ENCODE data around the gene ZNF385C.
"Not testable (repeated sequence)": the region's sequence is repeated elsewhere in the genome, so short reads cannot be mapped to it uniquely, and the experiment has no call there.

The ZNF385C gene

GRCh38 chr17:42097691-42098631 lies at the start of gene ZNF385C:
Gene ZNF385C, minus strand, starts transcription at chr17:42098473. Its CDS starts 35,417 bp downstream, at chr17:42063056.
- DNase-seq (ENCODE audit: low read depth in 2 of 2) = no peak

DNA sequence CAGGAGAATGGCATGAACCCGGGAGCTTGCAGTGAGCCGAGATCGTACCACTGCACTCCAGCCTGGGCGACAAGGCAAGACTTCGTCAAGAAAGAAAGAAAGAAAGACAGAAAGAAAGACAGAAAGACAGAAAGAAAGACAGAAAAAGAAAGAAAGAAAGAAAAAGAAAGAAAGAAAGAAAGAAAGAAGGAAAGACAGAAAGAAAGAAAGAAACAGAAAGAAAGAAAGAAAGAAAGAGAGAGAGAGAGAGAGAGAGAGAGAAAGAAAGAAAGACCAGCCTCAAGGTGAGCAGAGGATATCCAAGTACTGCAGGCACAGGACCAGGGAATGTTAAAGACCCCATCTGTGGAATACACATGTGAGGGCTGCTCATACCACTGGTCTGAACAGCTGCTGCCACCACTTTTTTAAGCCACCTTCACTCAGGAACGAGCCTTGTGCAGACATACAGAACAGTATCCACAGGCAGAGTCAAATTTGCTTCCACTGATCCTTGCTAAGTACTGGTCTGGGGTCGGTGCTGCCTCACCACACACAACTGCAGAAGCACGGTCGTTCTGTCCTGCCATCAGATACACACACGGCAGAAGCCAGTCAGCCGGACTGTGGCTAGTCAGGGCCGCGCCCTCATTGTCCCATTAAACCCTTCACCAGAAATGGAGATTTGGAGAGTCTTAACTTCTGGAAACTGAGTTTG lies 48.8 kb upstream of the ZNF385C start:
- DNase-seq (ENCODE audit: low read depth in 2 of 2) = no peak

GRCh38 chr17:42143138-42143537 lies 44.9 kb upstream of the ZNF385C start:
- DNase-seq (ENCODE audit: low read depth in 2 of 2) = not testable (repeated sequence)

- DNase-seq (ENCODE audit: low read depth in 2 of 2) = no peak
Observed at GRCh38 chr17:42142371-42142896, 44.2 kb upstream of the ZNF385C start.

DNA sequence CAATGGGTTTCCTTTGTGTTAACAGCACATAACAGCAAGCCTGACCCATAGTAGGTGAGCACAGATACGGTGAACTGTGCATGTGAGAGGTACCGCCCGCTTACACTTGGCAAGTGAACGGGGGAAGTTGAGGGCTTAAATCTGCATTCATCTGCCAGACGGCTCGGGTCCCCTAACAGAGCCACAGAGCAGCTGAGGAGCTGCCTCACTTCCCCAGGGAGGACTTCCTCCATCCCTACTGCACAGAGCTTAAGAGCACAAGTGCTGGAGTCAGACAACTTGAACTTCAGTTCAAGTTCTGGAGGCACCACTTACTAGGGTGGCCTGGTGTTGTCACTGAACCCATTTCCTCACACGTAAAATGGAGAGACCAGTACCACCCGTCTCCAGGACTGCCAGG lies 43.1 kb upstream of the ZNF385C start:
- no peak for DNase-seq (ENCODE audit: low read depth in 2 of 2)

DNA sequence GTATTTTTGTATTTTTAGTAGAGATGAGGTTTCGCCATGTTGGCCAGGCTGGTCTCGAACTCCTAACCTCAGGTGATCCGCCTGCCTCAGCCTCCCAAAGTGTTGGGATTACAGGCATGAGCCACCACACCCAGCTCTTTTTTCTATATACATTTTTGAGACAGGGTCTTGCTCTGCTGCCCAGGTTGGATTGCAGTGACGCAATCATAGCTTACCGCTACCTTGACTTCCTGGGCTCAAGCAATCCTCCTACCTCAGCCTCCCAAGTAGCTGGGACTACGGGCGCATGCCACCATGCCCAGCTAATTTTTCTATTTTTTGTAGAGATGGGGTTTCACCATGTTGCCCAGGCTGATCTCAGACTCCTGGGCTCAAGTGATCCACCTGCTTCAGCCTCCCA lies 42.4 kb upstream of the ZNF385C start:
- not testable (repeated sequence) for DNase-seq (ENCODE audit: low read depth in 2 of 2)

- DNase-seq (ENCODE audit: low read depth in 2 of 2) = no peak
Observed at GRCh38 chr17:42138749-42139492, 40.6 kb upstream of the ZNF385C start.

GRCh38 chr17:42136654-42137051 lies 38.4 kb upstream of the ZNF385C start:
- DNase-seq (ENCODE audit: low read depth in 2 of 2) = no peak

DNA sequence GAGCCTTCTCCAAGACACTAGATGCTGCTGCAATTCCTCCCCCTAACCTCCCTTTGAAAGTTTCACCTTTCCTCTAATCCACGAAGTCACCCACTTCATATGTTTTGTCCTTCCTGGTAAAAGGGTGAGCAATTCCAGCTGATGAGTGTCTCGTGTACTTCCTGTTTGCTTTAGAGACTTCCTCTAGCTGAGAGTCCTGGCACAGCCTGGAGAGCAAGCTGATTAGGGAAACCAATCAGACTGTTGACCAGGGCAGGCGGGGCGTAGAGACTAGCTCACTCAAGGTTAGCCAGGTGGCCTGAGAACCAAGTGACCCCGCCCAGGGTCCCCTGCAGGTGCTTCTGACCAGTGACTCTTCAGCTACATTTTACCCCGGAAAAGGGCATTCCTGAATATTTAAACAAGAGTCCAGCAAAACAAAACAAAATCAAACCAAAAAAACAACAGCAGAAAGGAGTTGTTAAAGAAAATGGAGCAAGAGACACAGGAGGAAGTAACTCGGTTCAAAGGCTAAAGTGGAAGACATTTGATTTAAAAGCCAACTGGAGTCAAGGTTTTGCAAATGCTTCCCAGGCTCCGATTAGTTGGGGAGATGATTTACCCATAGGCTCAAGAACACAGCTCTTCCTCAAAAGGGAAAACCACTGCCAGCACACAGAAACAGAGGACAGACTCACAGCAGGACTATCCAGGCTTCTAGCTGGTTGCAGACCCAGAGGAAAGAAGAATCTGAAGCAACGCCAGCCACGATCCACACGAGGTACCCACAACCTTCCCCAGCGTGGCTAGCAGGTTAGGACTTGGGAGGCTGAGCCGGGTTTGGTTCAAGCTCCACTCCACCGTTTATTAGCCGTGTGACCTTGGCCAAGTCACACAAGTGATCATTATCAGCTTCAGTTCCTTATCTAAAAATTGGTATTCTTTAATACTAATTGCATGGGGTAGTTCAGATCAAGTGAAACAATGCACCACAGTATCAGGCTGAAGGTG lies 37.7 kb upstream of the ZNF385C start:
- DNase-seq (ENCODE audit: low read depth in 2 of 2) = no peak

DNA sequence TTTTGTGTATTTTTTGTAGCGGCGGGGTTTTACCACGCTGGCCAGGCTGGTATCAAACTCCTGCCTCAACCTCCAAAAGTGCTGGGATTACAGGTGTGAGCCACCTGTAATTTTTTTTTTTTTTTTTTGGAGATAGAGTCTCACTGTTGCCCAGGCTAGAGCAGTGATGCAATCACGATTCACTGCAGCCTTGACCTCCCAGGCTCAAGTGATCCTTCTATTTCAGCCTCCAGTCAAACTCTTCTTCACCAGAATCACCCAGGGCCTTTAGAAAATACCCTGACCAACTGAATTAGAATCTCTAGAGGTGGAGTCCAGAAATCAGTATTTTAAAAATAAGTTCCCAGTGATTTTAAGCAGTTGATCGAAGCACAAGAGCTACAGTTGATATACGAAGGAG lies 36.9 kb upstream of the ZNF385C start:
- DNase-seq (ENCODE audit: low read depth in 2 of 2) = no peak

DNA sequence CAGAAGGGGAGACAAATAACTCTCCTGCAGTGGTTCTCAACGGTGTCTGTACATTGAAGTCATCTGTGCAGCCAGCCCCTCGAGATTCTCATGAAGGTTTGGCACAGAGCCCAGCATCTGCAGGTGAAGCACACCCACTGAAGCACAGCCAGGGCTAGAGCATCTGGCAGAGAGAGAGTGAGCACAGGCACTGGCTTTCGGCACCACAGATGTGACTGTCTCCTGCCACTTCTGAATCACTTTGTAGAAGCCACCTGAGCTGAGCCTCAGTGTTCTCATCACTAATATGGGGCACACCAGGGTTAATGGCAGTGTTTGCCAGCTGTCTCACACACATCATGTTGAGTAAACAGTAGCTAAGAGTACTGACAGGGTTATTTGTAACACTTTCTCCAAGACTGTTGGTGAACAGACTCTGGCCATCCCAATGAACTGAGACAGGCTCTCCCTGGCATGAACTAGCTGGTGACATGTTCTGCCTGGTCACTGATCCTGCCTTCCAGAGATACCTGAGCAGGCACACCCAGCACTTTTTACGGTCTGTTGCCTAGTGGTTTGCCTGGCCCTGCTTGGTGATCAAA lies 35.3 kb upstream of the ZNF385C start:
- DNase-seq (ENCODE audit: low read depth in 2 of 2) = no peak

DNA sequence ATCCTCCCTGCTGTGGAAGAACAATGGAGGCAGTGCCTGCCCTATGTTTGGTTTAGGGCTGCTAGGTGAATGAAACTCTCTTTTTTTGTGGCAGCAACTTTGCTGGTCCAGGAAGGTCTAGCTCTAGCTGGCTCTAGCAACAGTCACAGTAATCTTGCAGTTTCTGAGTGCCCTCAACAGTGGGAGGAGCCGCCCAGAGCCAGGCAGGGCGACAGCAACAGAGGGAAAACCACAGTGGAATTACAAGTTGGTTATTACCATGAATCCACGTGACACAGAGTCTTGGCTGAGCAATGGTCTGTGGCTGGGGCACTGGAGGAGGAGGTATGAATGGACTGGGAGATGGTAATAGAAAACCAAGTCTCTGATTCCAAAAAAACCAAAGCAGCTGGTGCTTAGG lies 34.7 kb upstream of the ZNF385C start:
- DNase-seq (ENCODE audit: low read depth in 2 of 2) = no peak

- no peak for DNase-seq (ENCODE audit: low read depth in 2 of 2)
Observed at GRCh38 chr17:42131981-42132432, 33.7 kb upstream of the ZNF385C start.

DNA sequence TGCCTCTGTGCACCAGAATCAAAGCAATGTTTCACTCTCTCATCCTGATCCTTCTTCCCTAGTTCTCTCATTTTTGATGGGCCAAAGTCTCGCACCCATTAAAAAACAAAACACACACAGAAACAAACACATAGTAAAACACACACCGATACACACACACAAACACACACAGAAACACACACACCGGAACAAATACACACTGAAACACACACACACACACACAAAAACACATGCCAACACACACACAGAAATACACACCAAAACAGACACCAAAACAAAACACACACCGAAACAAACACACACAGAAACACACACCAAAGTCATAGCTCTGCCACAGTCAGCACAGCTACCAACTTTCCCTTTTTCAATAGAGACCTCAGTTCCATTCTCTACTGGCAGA lies 33.0 kb upstream of the ZNF385C start:
- DNase-seq (ENCODE audit: low read depth in 2 of 2) = no peak

GRCh38 chr17:42130310-42130936 lies 32.1 kb upstream of the ZNF385C start:
- DNase-seq (ENCODE audit: low read depth in 2 of 2) = no peak

- DNase-seq (ENCODE audit: low read depth in 2 of 2) = no peak
Observed at GRCh38 chr17:42129109-42129837, 31.0 kb upstream of the ZNF385C start.

- no peak for DNase-seq (ENCODE audit: low read depth in 2 of 2)
Observed at GRCh38 chr17:42127414-42127813, 29.1 kb upstream of the ZNF385C start.

GRCh38 chr17:42126836-42127235 lies 28.6 kb upstream of the ZNF385C start:
- DNase-seq (ENCODE audit: low read depth in 2 of 2) = no peak

- DNase-seq (ENCODE audit: low read depth in 2 of 2) = no peak
Observed at GRCh38 chr17:42125565-42125964, 27.3 kb upstream of the ZNF385C start.

Measured in stimulated activated CD8-positive, alpha-beta memory T cell treated with anti-CD3 and anti-CD28 coated beads, Interleukin-7, amount 100 ng/mL, for 1 hour (primary cell).